Measurements from ENCODE around the gene CARM1. TPM values are rescaled to one million over a fixed set of nuclear protein-coding genes. Genes with fewer than 3 reads are reported as not detected.
"Not testable (repeated sequence)": the region's sequence is repeated elsewhere in the genome, so short reads cannot be mapped to it uniquely, and the experiment has no call there.

Gene CARM1
- total RNA-seq, 1 experiment from 2014 or later = 47.1 TPM

DNA sequence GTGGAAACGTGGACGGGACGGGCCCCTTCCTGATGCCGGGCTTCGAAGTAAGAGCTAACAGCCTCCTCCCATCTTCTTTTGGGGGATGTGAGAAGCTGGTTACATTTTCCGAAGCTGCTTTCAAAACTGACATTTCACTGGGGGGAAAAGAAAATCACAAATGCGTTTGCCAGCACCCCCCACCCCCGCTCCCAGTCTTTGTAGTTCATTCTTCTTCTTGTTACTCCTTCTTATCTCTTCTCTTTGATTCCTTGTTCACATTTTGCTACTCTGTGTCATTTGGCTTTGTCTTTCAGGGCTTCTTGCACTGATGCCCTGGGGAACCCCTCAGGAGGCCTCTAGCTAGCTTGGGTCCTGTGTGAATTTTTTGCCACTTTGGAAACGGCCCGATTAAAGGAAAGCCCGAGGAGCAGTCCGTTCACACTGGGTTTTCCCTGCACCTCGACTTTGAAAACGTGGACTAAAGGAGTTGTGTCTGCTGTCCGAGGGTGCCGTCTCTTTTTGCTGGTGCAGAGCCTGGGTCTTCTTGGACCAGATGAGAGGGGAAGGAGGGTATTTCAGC is 1.3 kb downstream of the CARM1 start:
- DNase-seq (ENCODE audit: low read depth) = no peak

DNA sequence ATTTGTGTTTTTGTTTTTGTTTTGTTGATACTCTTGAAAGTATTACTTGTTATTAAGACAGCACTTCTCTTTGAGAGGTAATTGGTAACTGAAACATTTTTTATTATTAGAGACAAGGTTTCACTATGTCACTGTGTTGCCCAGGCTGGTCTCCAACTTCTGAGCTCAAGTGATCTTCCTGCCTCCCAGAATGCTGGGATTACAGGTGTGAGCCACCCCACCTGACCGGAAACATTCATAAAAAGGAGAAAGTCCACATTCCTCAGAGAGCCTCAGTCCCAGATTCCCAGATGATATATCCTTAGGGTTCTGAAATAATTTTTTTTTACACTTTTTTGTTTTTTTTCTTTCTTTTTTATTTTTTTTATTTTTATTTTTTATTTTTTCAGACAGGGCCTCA is 2.7 kb downstream of the CARM1 start:
- no peak for DNase-seq (ENCODE audit: low read depth)

DNA sequence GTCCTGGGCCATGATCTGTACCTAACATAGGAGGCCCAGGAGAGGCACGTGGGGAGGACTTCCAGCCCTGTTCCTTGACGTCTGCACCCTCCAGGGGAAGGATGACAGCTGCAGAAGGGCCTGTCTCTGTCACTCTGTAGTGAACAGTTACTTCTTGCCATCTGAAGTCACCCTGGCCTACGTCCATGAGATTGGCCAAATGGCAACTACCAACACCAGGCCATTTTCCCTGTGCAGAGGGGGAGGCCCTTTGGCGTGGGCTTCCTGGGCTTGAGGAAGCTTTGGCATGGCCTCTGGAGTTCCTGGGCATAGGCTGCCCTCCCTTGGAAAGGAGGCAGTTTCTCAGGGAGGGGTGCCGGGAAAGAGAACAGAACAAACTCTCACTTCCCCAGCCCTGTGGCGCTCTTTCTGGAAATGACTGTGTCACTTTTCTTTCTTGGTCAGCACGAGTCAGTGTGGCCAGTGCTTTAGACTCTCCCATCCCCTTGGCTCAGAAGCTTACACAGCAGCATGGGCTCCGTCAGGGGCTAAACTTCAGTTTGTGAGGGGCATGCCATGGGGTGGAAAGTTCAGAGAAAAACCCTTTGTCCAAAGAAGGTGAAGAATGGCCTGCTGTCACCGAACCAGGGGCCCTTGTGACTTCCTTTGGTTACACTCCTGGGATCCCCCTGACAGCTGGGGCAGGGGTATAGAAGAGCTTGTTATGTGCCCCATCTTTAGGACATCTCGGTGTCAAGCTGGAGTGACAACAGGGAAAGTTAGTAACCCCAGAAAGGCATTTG is 5.3 kb downstream of the CARM1 start:
- DNase-seq (ENCODE audit: low read depth) = peak; percentile 40

DNA sequence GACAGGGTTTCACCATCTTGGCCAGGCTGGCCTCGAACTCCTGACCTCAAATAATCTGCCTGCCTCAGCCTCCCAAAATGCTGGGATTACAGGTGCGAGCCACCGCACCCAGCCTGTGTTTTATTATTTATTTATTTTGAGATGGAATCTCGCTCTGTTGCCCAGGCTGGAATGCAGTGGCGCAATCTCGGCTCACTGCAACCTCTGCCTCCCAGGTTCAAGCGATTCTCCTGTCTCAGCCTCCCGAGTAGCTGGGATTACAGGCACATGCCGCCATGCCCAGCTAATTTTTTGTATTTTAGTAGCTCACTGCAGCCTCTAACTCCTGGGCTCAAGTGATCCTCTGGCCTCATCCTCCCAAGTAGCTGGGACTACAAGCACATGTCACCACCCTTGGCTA is 6.3 kb downstream of the CARM1 start:
- DNase-seq (ENCODE audit: low read depth) = not testable (repeated sequence)

DNA sequence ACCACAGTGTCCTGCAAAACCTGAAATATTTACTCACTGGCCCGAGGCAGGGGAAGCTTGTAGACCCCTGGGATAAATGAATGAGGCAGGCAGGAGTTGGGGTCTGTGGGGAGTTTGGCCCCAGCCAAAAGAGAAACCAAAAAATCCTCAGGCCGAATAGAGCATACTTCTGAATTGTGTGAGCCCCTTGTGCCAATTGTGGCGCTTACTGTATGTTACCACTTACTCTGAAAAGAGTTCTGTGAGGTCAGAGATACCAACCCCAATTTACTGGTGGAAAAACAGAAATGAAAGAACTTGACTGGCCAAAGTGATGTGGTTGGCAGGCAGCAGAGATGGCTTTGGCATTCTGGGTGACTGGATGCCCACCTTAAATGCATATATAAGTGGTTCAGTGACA is 6.9 kb downstream of the CARM1 start:
- DNase-seq (ENCODE audit: low read depth) = no peak

DNA sequence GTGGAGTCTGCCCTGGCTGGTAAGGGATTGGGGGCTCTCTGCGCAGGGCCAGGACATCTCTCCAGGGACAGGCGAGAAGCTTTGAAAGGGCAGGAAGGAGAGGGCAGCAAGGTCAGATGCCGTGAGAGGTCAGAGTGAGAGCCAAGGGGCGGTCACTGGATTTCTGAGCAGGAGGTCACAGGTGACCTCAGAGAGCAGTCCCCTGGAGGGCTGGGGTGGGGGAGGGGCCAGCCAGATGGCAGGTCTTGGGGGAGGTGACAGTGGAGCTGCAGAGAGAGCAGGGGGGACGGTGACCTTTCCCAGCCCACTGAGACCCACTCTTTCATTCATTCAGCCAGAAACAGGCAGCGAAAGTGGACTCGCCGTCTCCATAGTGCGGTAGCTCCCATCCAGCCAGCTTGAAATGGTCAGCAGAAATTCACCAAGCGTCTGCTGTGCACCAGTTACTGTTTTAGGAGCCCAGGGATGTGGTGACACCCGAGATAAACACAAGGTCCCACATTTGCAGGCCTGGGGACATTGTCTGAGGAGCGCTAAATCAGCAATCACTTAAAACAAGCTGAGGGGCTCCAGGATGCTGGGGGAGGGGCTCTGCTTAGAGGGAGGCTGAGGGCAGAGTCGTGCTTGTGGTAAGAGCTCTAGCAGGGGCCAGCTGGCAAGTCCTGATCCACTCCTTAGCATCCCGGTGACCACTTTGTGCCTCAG is 10.2 kb downstream of the CARM1 start:
- no peak for DNase-seq (ENCODE audit: low read depth)

DNA sequence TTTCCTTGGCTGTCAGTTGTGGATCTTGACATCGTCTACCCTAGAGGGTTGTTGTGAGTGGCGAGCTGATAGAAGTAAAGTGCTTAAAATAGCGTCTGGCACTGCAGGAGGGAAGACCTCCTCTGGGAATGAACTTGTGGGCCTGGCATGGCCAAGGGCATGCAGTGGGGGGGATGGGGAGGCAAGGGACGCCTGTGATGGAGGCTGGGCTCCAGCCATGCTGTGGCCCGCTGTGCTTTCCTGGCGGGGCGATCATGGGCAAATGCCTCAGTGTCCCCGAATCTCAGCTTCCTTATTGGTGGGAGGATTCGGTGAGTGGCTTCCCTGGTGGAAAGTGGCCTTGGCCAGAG is 10.7 kb downstream of the CARM1 start:
- DNase-seq (ENCODE audit: low read depth) = no peak

DNA sequence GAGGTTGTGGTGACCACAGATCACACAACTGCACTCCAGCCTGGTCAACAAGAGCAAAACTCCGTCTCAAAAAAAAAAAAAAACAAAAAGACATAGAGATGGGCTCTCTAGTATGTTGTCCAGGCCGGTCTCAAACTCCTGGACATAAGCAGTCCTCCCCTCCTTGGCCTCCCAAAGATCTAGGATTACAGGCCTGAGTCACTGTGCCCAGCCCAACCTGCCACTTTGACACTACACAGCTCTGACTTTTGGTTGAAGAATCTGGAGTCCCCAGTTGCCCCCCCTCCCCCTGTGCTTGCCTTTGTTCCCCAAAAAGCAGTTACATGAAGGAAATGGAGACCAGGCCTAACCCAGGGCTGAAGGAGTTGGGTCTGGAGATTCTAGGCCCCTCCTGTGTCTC is 12.9 kb downstream of the CARM1 start:
- DNase-seq (ENCODE audit: low read depth) = peak; percentile 46

DNA sequence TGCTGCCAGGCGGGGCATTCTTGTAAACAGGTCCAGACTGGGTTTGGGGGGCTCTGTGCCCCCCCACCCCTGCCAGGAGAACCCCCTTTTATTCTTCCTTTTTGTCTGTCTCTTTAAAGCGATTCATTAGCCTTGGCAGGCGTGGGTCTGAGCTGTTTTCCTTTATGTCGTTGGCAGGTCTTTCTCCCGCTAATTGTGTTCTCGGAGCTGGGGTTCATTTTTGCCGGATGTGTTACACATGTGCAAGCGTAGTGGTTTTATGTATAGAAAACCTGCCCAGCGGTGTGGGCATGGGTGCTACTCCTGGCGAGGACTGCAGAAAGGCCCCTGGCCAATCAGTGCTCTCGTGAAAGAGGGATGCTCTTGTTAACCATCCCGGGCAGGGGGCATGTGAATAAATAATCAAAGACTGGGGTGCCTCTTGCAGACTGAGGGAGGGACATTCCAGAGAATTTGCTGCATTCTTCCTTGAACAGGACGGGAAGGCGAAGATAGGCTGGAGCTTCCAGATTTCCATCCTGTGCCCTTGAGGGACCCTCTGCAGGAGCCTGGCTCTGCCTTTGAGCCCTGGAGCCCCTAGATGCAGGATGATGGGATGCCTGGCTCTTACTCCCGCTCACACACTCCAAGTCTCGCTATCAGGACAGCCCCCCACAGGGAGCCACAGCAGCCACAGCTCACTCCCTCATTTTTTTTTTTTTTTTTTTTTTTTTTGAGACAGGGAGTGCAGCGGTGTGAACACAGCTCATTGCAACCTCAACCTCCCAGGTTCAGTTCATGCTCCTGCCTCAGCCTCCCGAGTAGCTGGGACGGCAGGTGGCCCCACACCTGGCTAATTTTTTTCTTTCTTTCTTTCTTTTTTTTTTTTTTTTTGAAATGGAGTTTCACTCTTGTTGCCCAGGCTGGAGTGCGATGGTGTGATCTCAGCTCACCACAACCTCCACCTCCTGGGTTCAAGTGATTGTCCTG is 14.1 kb downstream of the CARM1 start:
- DNase-seq (ENCODE audit: low read depth) = no peak

DNA sequence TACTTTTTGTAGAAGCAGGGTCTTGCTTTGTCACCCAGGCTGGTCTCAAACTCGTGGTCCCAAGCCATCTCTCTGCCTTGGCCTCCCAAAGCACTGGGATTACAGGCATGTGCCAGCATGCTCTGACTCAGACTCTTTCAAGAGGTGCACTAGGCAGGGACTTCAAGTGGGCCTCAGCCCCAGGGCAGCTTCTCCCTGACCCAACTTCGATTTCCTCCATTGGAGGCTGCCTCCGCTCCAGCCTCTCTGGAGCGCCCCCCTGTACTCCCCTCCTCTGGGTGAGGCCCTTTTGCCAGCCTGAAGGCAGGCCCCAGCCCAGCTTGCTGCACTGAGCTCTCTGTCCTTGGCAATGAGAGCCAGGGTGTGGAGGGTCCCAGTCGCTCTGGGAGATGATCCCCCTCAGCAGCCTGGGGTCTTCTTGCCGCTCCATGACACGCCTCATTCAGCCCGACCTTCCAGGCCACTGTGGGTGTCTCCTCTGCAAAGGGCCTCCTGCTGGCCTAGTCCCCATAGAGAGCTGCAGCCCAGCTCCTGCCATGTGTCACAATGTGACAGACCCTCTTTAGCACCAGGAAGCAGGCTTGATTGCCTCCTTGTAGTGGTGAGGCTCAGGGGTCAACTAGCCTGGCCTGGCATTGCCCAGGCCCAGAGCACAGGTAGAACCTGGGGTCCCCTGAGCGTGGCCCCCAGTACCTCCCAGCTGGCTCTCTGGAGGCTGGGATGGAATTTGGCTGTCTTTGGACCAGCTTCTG is 16.4 kb downstream of the CARM1 start:
- no peak for DNase-seq (ENCODE audit: low read depth)

DNA sequence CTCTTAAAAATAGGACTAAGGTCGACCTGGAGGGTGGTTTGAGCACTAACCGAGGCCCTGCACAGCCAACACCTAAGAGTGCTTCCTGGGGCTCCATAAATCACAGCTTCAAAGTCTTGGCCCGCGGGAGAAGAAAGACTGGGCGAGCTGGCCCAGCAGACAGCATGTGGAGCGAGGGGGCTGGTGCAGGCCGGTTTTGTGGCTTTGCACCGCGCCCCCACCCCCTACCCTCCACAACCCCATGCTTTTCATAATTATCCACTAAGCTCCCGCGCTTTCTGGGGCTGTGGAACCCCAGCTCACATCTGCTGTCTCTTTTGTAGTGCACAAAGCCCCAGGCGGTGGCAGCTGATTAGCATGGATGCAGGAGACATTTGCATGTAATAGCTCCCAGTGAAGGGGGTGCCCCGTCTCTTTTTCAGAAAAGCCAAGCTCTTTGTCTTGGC is 17.1 kb downstream of the CARM1 start:
- no peak for DNase-seq (ENCODE audit: low read depth)

DNA sequence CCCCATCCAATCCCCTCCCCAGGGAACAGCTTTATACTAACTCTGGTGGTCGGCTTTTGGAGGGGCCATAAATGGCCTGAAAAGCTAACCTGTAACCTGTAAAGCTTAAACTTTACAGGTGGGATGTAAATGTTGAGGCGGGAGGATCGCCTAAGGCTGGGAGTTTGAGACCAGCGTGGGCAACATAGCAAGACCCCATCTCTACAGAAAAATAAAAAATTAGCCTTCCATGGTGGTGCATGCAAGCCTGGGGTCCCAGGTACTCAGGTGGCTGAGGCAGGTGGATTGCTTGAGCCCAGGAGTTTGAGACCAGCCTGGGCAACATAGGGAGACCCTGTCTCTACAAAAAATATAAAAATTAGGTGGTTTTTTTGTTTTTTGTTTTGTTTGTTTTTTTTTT is 18.5 kb downstream of the CARM1 start:
- no peak for DNase-seq (ENCODE audit: low read depth)

DNA sequence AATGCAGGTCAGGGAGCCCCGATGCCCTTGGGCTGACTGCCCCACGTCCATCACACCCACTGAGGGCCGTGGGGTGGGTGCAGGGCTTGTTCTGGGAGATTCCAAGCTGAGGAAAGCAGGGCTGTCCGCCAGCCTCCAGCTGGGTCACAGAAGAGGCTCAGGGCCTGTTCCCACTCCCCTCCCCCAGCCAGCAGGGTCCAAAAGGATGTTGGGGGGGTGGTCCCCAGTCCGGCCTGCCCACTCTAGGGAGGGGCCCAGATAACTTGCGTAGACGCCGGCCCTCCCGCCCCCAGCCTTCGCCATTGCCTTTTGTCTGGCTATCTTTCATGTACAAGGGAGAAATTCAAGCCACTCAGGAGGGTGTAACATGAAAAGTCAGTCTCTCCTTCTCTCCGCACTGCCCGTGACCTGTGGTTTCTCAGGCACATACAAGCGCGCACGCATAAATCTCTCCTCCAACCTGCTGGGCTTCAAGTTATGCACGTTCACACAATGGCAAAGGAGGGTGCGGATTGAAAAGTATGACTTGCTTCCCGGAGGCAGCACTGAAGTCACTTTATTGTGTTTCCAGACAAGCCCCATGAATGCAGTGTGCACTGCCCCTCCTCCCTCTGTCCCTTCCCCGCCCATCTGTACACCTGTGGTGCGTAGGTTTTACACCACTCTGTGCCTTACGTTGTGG is 20.2 kb downstream of the CARM1 start:
- no peak for DNase-seq (ENCODE audit: low read depth)

DNA sequence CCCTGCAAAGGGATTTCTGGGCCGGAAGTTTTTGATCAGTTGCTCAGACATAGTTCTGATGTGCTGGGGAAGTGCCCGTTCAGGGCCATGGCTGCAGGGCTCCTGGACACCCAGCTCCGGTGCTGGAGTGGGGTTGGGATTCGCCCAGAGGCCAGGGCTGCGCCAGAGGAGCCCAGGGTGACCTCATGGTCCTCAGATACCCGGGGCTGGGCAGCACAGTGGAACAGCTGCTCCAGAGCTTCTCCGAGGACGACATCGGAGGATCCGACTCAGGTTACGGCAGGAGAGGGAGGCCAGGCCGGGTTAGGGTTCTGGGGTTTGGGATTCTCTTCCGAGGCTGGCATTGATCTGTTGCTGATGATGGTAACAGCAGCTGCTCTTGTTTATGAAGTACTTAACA is 20.9 kb downstream of the CARM1 start:
- no peak for DNase-seq (ENCODE audit: low read depth)

DNA sequence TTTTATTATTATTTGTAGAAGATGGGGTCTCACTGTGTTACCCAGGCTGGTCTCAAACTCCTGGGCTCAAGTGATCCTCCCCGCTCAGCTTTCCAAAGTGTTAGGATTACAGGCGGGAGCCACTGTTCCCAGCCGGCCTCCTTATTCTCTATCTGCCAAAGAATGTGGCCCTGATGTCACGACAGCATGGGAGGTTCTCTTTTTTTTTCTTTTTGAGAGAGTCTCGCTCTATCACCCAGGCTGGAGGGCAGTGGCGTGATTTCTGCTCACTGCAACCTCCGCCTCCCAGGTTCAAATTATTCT is 23.5 kb downstream of the CARM1 start:
- no peak for DNase-seq (ENCODE audit: low read depth)

DNA sequence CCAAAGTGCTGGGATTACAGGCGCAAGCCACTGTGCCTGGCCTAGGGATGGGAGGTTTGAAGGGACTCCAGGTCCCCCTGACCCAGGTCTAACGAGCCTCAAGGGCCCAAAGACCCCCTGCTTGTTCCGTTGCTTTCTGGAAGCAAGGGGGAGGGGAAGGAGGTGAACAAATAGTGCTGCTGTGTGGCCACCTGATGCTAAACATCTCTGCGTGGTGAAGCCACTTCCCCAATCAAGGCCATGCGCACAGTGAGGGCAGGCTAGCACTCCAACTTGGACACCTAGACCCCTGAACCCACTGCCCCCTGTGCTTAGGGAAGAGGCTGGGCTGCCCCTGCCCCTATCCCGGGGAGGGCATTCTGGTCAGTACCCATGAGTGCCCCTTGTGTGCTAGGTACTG is 24.0 kb downstream of the CARM1 start:
- DNase-seq (ENCODE audit: low read depth) = no peak

DNA sequence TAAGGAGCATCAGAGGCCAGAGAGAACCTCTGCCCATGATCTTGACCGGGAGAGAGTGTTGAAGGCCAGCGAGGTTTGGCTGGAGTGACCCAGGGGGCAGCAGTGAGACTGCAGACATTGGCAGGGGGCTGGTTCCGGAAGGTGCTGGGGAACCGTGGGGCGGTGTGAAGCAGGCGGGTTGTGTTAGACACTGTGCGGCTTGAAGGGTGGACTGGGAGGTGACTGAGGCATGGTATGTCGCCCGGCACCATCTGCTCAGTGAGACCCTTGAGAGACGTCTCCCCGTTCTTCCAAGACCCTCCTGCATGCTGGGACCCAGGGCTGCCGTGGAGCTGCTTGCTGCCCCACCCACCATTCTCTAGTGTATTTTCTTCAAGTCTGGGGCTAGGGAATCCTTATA is 24.6 kb downstream of the CARM1 start:
- DNase-seq (ENCODE audit: low read depth) = no peak

DNA sequence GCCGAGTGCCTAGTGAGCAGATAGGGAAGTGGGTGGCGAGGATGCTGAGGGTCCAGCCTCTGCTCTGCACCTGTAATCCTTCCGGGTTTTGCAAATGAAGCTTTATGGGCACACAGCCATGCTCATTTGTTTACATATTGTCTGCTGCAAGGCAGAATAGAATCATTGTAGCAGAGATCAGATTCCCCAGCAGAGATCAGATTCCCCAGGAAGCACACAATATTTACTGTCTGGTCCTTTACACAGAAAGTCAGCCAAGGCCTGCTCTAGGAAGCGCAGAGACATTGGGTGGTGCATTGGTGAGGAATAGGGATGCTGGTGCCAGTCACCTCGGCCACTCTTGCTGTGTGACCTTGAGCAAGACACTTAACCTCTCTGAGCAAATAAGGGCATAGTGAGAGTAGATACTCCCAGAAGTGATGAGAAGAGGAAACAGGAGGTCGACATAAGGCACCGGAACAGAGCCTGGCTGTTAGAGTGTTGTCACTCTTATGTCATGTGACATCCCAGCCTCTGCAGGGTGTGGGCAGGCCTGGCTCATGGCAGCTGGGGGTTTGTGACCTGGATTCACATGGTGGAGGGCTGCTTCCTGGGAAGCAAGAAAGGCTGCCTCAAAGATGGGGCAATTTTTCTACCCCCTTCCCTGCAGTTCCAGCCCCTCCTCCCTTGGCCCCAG is 25.6 kb downstream of the CARM1 start:
- DNase-seq (ENCODE audit: low read depth) = no peak

DNA sequence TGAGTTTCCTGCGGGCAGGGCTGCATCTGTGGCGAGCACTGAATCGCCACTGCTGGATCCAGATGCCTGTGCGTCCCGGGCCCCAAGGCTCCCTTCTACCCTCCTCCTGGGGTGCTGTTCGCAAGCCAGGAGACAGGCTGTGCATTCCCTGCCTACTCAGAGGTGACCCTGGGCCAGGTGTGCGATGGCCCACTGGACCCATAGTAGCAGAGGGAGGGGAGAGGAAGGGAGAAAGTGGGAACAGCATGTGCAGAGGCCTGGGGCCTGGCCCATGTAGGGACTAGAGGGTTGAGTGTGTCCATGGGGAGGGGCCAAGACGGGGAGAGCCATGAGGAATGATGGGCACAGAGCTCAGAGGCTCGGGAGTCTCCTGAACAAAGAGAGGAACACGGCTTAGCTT is 27.3 kb downstream of the CARM1 start:
- DNase-seq (ENCODE audit: low read depth) = no peak

DNA sequence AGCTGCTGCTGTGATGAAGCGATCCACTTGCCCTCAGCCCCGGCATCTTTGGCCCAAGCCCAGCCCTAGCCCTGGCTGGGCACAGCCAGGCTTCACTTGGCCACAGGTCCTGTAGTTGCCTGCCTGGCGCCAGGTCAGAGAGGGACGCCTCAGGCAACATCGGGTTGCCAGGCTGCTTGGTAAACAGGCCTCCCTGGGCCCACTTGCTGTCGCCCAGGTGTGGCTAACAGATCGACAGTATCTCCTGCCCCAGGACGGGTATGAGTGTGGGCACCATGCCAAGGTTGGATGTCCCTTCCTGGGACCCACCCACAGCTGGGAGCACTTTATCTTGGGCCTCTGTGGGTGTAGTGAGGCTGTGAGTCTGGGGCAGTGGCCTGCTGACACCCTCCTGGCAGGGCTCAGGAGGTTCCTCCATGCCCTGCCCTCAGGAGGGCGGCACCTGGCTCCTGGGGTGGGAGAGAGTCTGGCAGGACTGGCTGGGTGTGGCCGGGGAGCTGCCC is 27.8 kb downstream of the CARM1 start:
- DNase-seq (ENCODE audit: low read depth) = no peak
